GM18519 (cell line): Measurements from ENCODE around the gene RNASE12.
A peak's percentile ranks its signal among the peaks of the same experiment; 100 is the strongest.
"Not testable (repeated sequence)": the region's sequence is repeated elsewhere in the genome, so short reads cannot be mapped to it uniquely, and the experiment has no call there.

Experiments used
- ATAC-seq: cut with Tn5 transposase; IDR thresholded peaks from one replicate; pipeline ENCODE4 v1.9.1; 2021; ENCODE audit warnings: mild to moderate bottlenecking, moderate library complexity; ENCODE audit not compliant: unreplicated experiment, low FRiP score

Gene RNASE12

GRCh38 chr14:20614038-20614840 lies 23.1 kb upstream of the RNASE12 start:
- ATAC-seq = no peak

DNA sequence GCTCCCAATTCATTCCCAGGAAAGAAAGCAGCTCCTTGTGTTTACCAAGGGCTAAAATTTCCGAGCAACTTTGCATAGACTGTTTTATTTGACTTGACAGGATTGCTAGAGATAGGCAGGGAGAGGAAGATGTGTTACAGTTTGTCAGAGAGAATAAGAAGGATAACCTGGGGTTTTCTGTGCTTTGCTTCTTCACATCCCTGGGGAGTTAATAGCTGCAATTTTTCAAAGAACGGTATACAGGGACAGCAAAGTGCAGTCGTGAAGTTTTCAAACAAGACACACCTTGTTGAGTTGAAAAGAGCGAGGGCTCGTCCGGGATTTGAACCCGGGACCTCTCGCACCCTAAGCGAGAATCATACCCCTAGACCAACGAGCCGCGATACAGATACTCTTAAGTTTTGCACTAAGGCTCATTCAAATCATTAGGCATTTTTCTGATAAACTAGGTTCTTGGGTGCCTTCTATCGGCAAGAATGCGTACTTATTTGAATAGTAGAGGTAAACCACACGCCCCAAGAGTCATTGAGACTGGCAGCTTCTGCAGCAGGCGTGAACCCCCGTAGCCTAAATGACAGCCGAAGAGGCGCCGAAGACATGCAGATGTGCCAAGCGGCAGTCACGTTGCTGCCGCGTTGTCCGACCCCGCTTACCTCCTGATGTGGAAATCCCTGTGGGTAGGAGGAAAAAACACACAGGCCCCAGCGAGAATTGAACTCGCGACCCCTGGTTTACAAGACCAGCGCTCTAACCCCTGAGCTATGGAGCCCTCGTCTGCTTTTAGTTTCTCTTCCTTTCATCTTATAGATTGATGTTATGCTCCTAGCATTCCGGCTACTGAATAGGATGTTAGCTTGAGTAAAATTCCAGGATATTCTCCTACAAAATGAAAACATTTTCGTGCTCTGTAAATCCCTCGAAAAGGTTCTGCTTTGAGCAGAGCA lies 22.2 kb upstream of the RNASE12 start:
- peak; percentile 44 for ATAC-seq

GRCh38 chr14:20612403-20612802 lies 21.2 kb upstream of the RNASE12 start:
- ATAC-seq = no peak

DNA sequence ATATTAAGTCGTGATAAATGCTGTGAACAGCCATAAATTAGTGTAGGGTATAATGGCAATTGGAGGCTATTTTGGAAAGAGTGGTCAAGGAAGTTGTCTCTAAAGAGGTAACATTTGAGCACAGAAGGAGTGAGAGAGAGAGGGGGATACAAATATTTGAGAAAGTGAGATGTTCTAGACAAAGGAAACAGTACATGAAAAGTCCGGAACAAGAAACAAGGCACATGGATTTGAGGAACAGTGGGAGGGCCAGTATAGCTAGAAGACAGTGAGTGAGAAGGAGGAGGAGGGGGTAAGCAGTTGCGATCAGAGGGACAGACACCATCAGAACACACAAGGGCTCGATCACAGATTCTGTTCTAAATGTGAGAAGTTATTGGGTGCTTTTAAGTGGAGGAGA lies 20.1 kb upstream of the RNASE12 start:
- no peak for ATAC-seq

DNA sequence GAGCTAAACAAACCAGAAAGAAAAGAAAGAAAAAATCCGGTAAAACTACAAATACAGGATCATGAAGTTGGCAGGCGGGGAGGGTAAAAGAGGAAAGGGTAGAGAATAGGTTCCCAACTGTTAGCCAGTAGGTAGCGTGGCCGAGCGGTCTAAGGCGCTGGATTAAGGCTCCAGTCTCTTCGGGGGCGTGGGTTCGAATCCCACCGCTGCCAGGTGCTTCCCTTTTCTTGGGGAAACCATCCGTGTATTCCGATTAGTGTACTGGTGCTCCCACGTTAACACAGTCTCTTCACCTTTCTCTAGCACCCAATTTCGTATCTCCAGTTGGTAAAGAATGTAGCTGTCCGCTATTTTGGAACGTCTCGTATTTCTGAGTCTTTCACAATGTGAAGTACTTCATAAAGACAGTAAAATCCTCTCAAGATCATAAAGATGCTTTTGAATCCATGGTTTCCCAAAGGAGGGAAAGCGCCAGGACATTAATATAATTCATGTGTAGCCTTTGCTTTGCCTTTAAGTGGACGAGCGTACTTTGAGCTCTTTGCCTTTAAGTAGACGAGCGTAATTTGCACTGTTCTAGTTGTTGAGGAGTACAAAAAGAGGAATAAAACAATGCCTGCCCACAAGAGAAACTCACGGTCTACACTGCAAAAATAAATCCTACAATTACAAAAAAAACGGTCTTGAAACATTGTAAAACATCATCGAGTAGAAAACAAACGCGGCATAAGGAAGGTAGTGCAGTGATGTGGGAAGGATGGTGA lies 19.0 kb upstream of the RNASE12 start:
- ATAC-seq = no peak

DNA sequence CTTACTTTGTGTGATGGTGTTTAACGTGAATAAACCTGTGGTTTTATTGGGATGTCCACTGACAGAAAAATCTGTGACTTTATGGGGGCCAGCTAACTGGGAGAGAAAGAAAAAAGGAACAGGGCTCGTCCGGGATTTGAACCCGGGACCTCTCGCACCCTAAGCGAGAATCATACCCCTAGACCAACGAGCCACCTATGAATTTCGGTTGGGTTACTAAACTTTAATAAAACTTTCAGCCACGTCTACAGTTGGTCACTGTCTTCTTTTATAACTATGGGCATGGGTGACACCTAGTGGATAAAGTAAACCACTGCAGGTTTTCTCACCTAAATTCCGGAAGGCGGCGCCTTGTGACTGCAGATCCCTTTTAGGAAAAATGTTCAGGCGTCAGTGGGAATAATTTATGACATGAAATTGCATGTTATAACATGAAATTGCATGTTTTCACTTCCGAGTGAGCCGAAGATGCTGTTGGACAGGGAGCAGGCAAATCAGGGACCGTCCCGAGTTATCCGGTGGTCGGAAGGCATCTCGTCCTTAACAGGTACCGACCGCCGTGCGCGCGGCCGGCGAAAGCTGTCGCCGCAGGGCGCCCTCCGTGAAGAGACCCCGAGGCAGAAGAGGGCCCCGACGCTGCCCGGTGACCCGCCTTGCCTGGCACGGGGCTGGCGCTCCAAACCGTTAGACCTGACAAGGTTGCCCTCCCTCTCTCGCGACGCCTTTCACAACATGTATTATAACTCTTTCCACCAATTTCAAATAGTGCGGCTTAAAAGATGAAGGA lies 18.2 kb upstream of the RNASE12 start:
- no peak for ATAC-seq

DNA sequence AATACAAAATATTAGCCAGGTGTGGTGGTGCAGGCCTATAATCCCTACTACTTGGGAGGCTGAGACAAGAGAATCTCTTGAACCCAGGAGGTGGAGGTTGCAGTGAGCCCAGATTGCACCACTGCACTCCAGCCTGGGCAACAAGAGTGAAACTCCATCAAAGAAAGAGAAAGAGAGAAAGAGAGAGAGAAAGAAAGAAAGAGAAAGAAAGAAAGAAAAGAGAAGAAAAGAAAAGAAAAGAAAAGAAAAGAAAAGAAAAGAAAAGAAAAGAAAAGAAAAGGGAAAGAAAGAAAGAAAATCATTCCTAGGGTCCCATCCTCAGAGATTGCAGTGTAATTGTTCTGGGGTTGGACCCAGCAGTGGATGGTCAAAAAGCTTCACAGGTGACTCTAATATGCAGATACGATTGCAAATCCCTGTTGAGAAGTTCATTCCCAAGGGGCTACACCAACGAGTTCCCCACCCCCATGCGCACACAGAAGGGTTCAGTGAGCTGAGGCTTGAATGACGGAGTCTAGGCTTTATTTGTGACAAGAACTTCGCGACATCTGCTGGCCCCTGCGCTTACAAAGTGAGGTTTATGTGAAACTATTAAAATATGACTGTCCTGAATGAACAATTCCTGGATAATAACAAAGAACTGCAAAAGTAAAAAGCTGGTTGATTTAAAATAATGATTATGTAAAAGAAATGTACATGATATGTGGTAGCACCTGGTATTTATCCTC lies 17.4 kb upstream of the RNASE12 start:
- ATAC-seq = no peak

- no peak for ATAC-seq
Measured at GRCh38 chr14:20607617-20608016, 16.4 kb upstream of the RNASE12 start.

- ATAC-seq = no peak
Measured at GRCh38 chr14:20606902-20607242, 15.7 kb upstream of the RNASE12 start.

DNA sequence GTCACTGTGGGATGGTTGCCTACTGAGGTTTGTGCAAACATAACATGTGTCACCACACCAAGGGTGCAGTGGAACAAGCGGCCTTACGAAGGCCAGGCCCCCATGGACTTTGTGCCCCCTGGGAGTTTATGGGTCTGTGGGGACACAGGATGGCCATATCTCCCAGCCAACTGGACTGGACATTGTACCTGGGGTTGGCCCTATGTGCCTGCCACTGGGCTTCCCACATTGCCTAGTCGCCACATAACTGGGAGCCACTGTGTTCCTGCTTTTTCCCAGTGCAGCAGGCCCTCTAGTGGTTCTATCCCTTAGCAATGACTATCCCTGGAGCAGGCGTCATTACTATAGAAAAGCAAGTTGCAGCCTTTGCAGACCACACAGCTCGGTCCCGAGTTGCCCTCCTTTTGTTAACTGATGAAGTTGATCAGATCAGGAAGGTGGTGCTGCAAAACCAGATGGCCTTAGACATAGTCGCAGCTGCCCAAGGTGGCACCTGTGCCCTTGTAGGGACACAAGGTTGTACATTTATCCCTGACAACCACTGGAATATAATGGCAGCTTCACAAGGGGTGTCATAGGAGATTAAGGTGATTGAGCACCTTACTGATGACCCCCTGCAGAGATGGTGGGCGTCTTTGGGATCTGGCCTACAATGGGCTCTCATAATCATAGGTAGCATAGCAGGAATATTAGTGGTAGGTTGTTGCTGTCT lies 15.2 kb upstream of the RNASE12 start:
- ATAC-seq = no peak

GRCh38 chr14:20603813-20604690 lies 12.9 kb upstream of the RNASE12 start:
- no peak for ATAC-seq

DNA sequence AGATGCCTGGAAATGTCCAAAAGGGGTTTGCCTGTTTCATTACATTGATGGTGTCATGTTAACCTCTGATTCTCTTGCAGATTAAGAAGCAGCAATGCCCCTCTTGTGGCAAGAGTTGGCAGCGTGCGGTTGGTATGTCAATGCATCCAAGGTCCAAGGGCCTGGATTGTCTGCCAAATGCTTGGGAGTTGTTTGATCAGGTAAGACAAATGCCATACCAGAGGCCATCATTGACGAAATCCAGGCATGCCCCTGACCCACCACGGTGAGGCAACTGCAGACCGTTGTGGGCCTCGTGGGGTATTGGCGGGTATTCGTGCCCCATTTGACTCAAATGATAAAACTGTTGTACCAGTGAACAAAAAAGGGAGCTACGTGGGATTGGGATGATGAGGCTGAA lies 11.4 kb upstream of the RNASE12 start:
- no peak for ATAC-seq

DNA sequence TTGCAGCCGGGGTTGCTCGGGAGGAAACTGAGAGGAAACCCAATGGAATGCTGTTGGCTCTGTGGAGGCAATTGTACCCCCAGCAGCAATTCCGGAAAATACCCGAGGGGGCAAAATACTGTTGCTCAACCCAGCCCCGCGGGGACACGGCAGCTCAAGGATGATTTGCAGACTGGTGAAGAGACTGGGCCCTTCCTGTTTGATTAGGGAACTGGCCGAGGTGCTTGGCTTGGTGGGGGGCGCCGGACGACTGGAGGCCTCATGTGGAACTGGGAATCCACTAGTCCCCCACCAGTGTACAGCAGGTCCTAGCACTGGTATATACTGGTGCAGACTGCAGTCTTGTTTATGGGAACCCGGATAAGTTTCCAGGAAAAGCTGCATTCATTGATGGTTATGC lies 10.3 kb upstream of the RNASE12 start:
- ATAC-seq = no peak

DNA sequence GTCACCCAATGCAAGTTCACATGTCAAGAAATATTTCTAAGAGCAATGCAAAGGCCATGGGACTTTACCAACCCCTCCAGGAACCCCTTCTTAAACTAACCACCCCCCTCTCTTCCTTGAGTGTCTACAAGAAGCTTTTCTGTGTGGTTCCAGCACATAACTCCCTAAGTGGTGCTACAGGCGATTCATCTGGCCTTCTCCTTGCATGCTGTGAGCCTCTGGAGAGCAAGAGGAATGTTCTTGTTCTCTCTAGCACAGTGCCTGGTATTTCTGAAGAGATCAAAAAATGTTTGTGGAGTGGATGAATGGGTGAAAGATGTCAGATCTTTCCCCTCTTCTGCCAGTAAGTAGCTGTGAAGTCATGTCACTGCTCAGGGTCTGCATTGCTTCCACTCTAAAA lies 5.9 kb upstream of the RNASE12 start:
- ATAC-seq = no peak

- not testable (repeated sequence) for ATAC-seq
Measured at GRCh38 chr14:20595726-20596125, 4.5 kb upstream of the RNASE12 start.

DNA sequence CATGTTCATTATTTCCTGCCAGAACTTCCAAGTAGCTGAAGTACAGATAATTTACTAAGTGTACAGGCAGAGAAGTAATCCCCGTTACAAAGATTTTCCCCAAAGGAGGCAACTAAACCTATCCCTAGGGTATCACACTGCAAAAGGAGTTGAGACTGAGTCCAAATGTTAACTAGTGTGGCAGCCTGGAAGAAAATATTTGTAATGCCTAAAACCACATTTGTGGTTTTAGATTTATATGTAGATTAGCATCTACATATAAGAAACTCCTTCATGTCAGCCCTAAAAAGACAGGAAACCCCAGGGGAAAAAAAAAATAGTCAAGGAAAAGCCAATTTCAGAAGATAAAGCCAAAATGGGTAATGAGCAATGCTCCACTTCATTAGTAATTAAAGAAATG lies 1.4 kb upstream of the RNASE12 start:
- ATAC-seq = no peak

- ATAC-seq = no peak
Measured at GRCh38 chr14:20587489-20588154, 3.6 kb downstream of the RNASE12 start, which contains the start of gene RNASE11. TSS of gene RNASE11 (minus strand) at chr14:20588001.
